ENCODE results near the gene PHPT1. TPM values are rescaled to one million over a fixed set of nuclear protein-coding genes. Genes with fewer than 3 reads are reported as not detected.

PHPT1 gene
- total and polyA plus RNA-seq, 12 donors, result 73.9 to 330 (median 178) TPM

DNA sequence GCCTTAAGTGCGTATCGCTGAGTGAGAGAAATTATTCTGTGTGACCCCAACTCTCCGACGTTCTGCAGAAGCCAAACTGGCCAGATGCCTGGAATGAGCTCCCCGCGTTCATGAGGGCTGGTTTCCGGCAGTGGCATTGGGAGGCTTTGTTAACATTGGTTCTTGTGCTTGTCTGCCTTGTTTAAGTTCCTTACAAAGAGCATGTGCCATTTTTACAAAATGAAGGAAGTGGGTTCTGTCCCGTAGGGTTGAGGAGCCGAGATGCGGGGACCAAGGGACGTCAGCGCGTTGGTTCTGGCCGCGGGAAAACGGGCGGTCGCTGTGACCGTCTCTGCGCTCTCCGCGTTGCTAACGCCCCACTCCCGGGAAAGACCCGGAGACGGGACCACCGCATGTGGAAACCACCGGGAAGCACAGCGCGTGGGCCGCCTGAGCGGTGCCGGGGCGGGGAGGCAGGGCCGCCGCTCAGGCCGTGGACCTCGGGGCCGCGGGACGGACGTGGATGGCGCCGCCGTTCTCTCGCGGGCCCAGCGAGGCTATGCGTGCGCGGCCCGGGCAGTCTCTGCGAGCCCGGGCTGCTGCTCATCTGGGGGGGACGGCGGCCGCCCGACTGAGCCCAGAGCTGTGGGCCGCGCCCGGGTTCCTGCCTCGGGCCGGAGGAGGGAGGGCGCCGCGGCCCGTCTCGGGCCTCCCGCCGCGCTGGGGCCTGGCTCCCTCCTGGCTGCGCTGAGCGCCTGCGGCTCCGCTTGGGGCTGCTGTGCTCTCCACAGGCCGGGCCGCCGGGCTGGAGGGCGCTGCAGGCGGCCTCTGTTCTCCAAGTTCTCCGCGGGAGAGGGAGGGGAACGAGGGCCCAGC is 28.0 kb upstream of the PHPT1 start:
- peak overlapping the region in 1 of 4 donors; percentile 27 for H3K4me3 ChIP-seq
- DNase-seq, result peak in 1 of 7 donors; percentile 6
- peaks cover 0 to 24% of the 10 kb centered on the region in 2 donors for H3K36me3 ChIP-seq (replicated peaks in 1 of 2)
- H3K9me3 ChIP-seq (replicated peaks in 1 of 3), result no peaks in the 10 kb centered on the region
- 50 to 68% (median 54%) methylated on average over 31 to 83 of the region's 83 CpGs for WGBS, 4 donors
- no peak overlapping the region for H3K27ac ChIP-seq
- H3K27me3 ChIP-seq, result no peaks in the 10 kb centered on the region
- H3K4me1 ChIP-seq (replicated peaks in 1 of 2), result no peaks in the 10 kb centered on the region
- intact Hi-C loops (cut with DNase I), result no loop called here
- TF ChIP-seq, protein P1, sequence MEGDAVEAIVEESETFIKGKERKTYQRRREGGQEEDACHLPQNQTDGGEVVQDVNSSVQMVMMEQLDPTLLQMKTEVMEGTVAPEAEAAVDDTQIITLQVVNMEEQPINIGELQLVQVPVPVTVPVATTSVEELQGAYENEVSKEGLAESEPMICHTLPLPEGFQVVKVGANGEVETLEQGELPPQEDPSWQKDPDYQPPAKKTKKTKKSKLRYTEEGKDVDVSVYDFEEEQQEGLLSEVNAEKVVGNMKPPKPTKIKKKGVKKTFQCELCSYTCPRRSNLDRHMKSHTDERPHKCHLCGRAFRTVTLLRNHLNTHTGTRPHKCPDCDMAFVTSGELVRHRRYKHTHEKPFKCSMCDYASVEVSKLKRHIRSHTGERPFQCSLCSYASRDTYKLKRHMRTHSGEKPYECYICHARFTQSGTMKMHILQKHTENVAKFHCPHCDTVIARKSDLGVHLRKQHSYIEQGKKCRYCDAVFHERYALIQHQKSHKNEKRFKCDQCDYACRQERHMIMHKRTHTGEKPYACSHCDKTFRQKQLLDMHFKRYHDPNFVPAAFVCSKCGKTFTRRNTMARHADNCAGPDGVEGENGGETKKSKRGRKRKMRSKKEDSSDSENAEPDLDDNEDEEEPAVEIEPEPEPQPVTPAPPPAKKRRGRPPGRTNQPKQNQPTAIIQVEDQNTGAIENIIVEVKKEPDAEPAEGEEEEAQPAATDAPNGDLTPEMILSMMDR (IDR thresholded peaks at IDR 0.05), result no peak
- no peak for TF ChIP-seq POLR2A (IDR thresholded peaks at IDR 0.05)

DNA sequence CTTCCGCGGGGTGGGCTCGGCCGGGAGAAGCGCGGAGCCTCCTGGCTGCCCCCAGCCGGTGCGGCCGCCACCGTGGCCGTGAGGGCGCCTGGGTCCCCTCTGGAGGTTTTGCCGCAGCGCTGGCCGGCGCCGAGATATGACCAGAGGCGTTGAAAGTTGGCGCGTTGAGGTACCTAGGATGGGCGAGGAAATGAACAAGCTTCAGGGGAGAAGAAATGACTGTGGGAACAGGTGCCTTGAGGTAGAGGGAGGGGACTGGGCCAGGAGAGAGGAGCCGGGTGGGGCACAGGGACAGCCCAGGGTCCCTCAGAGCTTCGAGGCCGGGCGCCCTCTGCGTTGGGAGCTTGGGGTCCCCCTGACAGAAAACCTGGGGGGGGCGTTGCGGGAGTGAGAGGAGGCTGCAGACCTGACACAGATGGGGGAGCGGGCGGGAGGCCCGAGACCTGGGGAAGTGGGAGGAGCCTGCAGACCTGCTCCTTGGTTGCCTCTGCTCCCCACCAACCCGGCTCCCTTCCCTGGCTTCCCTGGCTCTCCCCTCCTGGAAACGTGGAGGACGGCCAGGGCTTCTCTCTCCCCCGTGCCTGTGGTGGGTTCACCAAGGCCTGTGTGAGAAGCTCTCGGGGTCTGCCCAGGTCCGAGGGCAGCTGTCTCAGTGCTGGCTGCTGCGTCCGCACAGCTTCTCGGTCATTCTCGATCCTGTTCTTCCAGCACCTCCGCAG is 27.2 kb upstream of the PHPT1 start:
- H3K9me3 ChIP-seq (replicated peaks in 1 of 3), result no peaks in the 10 kb centered on the region
- no peaks in the 10 kb centered on the region for H3K27me3 ChIP-seq
- H3K4me1 ChIP-seq (replicated peaks in 1 of 2), result no peaks in the 10 kb centered on the region
- H3K4me3 ChIP-seq, result peak overlapping the region in 1 of 4 donors; percentile 27
- intact Hi-C loops (cut with DNase I), result no loop called here
- TF ChIP-seq, protein P1 (IDR thresholded peaks at IDR 0.05), result no peak
- TF ChIP-seq POLR2A (IDR thresholded peaks at IDR 0.05), result no peak
- peak in 2 of 7 donors; percentile 7 to 18 for DNase-seq
- peaks cover 0 to 31% of the 10 kb centered on the region in 2 donors for H3K36me3 ChIP-seq (replicated peaks in 1 of 2)
- no peak overlapping the region for H3K27ac ChIP-seq
- WGBS, 4 donors, result 75 to 88% (median 81%) methylated on average over 33 to 42 of the region's 42 CpGs

DNA sequence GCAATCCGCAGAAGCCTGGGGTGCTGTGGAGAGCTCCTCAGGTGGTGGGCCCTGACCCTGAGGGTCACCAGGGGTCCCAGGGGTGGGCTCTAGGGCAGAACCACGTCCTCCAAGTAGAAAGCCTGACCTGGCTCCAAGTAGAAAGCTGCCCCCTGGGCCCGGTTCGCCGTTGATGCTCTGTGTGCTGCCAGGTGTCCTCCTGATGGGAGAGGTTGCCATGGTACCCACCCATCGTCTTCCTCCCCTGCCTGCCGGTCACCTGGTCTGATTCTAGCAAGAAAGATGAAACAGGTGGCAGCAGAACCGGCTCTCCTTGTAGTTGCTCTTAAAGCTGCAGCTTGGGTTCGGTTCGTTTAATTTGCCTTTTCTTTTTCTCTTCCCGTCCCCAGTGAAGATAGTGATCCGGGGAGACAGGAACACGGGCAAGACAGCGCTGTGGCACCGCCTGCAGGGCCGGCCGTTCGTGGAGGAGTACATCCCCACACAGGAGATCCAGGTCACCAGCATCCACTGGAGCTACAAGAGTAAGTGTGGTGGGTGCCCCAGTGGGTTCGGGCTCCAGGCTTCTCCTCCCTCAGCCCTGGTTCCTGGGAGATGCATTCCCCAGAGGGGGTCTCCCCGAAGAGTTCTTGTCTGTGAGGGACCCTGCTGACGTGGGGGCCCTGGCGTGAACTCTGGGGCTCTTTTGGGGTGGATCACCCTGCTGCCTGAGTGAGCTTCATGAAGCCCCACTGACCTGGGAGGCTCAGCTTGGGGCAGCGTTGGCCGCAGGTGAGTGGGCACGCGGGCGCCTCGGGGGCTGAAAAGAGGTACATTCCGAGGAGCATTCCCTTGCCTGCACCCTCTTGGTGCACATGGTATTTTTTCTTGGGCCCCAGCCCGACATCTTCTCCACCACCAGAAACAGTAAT is 25.8 kb upstream of the PHPT1 start:
- intact Hi-C loops (cut with DNase I), result no loop called here
- Histone ChIP-seq H3K36me3 (replicated peaks in 1 of 2) (peaks cover 0 to 33% of the 10 kb centered on the region in 2 donors), H3K27ac (no peak overlapping the region), H3K9me3 (replicated peaks in 1 of 3) (no peaks in the 10 kb centered on the region), H3K4me1 (replicated peaks in 1 of 2) (no peaks in the 10 kb centered on the region), H3K4me3 (no peak overlapping the region), H3K27me3 (no peaks in the 10 kb centered on the region)
- peak in 1 of 7 donors; percentile 7 for DNase-seq
- 88 to 91% (median 88%) methylated on average over 26 to 30 of the region's 30 CpGs for WGBS, 4 donors
- TF ChIP-seq POLR2A (IDR thresholded peaks at IDR 0.05), result no peak
- TF ChIP-seq, protein P1 (IDR thresholded peaks at IDR 0.05), result no peak
